Fibroblast of skin of scalp (primary cell): ENCODE data around the gene SIM2.

Experiments used
- DNase-seq: peaks from one replicate; pipeline ENCODE4 v3.0.0-alpha.2; 2013

SIM2 gene

GRCh38 chr21:36741506-36741905, 42.6 kb downstream of the SIM2 start:
- no peak for DNase-seq

GRCh38 chr21:36743008-36743407, 44.1 kb downstream of the SIM2 start:
- no peak for DNase-seq

DNA sequence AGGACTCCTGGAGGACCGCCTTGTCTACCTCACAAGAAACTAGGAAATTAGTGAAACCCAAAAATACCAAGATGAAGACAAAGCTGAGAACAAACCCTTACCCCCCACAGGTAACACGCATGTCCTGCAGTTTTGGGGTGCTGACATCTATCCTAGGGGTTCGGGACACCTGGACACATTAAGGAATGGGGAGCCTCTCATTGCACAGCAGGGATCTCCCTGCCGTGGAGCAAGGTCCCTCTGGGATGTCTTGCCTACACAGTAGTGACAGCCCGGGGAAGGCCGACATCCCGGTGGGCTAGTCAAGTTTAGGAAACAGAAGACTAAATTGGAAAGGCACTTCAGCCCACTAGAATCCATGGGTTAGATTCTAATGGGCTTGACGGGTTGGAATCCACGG, 44.5 kb downstream of the SIM2 start:
- DNase-seq = no peak

DNA sequence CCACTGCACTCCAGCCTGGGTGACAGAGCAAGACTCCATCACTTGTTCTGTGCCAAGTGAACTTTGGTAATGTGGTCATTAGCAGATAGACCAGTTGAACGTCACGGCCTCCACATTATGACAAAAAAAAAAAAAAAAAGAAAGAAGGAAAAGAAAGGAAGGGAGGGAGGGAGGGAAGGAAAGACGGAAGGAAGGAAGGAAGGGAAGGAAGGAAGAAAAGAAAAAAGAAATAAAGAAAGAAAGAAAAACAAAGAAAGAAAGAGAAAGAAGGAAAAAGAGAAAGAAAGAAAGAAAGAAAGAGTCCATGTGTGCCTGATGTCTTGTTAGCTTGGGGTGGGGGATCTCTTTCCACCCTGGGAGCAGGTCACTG, 45.3 kb downstream of the SIM2 start:
- DNase-seq = no peak

DNA sequence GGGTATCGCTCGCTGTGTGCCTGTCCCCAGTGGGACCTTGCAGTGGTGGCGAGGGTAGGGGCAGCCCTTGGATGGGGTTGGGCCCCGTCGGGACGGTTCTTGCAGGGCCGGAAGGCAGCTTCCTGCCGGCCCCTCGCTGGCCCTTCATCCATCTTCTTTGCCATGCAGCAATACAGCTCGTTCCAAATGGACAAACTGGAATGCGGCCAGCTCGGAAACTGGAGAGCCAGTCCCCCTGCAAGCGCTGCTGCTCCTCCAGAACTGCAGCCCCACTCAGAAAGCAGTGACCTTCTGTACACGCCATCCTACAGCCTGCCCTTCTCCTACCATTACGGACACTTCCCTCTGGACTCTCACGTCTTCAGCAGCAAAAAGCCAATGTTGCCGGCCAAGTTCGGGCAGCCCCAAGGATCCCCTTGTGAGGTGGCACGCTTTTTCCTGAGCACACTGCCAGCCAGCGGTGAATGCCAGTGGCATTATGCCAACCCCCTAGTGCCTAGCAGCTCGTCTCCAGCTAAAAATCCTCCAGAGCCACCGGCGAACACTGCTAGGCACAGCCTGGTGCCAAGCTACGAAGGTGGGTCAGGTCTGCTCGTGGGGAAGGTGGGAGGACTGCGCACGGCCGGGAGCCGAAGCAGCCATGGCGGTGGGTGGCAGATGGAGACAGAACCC, 45.8 kb downstream of the SIM2 start:
- no peak for DNase-seq

- no peak for DNase-seq
Measured at GRCh38 chr21:36745459-36745858, 46.5 kb downstream of the SIM2 start.

DNA sequence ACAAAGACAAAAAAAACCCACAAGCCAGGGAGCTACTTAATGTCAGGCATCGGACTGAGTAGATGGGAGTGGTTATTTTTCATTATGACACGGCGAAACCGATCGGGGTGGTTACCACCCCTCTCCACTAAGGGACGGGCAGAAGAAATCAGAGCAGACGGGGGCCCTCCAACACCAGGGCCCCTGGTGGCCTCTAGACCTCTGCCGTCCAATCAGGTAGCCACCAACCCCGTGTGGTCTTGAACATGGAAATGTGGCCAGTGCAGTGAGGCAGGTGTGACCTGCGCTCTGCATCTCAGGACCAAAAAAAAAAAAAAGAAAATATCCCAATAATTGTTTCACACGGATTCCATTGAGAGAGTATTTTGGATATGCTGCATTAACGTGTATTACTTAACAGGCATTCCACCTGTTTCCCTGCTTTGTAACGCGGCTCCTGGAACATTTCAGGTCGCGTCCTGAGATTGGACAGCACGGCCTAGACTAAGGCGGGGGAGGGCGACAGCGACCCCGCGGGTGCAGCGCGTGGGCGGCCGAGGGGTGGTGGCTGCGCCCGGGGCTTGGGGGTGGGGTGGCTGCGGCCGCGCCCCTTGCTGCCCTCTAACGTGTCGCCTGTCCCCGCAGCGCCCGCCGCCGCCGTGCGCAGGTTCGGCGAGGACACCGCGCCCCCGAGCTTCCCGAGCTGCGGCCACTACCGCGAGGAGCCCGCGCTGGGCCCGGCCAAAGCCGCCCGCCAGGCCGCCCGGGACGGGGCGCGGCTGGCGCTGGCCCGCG, 48.3 kb downstream of the SIM2 start:
- DNase-seq = no peak

- peak; percentile 58 for DNase-seq
Measured at GRCh38 chr21:36747815-36748383, 49.0 kb downstream of the SIM2 start.

GRCh38 chr21:36749935-36750575, 51.1 kb downstream of the SIM2 start:
- DNase-seq = peak; percentile 41

GRCh38 chr21:36750576-36750959, 51.7 kb downstream of the SIM2 start:
- DNase-seq = no peak

- DNase-seq = no peak
Measured at GRCh38 chr21:36751383-36751782, 52.5 kb downstream of the SIM2 start.

DNA sequence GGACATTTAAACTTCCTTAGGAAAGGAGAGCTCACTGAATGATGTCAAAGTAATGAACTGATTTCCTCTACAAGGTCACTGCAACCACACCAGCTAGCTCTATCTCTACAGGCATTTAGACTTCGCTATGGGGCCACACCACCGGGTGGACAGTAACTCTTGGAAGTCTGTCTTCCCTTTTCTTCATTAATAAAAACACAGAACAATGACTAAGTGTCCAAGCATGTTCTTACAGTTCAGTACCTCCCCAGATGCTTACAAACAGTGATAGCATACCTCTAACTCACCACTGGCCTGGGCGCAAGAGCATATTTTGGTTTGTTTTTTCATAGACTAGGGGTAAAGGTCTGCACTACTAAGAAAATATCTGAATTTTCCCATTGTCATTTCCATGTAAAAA, 54.6 kb downstream of the SIM2 start:
- peak; percentile 68 for DNase-seq

- DNase-seq = no peak
Measured at GRCh38 chr21:36754241-36754898, 55.5 kb downstream of the SIM2 start.

DNA sequence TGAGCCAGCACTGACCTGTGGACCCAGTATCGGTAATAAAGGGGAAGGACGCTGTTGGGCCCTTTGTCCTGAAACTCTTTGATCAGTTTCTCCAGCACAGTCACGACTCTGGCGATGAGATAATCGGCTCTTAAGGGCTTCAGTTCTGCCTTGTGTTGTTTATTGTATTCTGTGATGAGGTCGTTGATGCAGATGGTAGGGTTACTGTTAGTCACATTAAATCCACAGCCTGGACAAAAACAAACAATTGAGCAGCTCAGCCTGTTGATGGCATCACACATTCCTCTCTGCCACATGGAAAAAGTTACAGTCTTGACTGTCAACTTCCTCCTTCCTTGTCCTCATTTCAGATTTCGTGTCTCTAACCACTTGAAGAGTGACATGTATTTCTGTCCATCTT, 57.6 kb downstream of the SIM2 start:
- DNase-seq = no peak

- DNase-seq = no peak
Measured at GRCh38 chr21:36757196-36757595, 58.3 kb downstream of the SIM2 start.

DNA sequence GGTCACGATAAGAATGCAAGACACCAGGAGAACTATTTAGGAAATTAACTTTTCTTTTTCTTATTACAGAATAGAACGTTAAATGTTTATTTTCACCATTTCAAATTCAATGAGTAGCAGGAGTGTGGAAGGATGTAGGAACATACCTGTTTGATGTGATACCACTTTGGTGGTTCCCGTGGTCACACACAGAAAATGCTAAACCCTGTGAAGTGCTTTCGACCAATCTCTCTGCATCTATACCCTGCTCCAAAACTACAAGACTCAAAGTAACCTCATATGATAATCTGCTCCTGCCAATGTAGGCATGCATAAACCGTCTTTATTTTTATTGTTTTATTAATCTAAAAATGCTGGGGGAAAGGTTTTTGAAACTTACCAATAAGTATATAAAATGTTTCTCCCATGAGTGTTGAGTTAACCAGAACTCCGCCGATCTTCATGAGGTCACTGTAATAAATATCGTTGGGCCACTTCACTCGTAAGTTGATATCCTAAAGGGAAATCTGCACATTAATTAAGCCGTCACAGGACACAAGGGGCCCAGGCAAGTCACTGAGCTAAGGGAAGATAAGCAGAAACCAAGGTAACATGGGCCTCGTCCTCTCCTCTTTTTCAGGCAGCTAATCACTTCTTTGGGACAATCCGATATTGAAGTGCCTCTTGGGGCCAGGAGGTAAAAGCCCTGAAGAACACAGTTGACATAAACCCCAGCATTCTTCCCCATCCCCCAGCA, 60.6 kb downstream of the SIM2 start:
- DNase-seq = no peak

DNA sequence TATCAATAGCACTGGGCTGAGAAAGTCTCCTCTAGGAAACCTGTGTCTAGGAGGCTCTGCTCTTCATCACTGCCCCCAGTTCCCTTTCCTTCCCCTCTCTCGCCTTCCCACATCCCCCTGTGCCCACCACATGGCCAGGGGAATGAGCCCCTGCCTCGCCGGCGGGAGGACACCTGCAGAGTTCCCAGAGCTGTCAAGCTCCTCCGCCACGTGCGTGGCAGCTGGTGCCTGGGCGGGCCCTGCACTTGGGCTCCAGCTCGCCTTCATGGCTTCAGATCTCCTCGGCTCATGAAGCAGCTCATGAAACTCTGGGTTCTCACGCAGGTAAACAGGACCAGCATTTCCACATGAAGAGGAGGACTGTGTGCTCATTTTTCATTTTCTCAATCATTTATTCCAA, 62.8 kb downstream of the SIM2 start:
- DNase-seq = no peak

GRCh38 chr21:36762642-36763041, 63.7 kb downstream of the SIM2 start:
- DNase-seq = no peak

DNA sequence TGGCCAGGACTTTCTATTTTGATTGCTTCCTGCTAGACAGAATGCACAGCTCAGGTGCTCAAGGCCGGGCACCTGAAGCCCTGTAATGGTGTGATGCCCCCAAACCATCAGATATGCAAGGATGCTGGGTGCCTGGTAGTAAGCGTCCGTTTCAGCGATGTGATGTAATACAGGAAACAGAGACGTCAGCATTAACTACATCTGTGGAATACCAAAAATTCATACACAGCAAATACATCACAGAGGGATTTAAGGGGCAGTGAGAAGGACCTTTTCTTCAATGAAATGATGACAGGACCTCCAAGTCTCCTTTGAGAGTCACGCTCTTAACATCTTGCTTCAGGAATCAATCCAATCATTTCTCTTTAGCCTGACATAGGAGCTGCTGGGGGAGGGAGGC, 64.4 kb downstream of the SIM2 start:
- DNase-seq = no peak

GRCh38 chr21:36765229-36765628, 66.3 kb downstream of the SIM2 start:
- peak; percentile 28 for DNase-seq

GRCh38 chr21:36766511-36766910, 67.6 kb downstream of the SIM2 start:
- DNase-seq = no peak

DNA sequence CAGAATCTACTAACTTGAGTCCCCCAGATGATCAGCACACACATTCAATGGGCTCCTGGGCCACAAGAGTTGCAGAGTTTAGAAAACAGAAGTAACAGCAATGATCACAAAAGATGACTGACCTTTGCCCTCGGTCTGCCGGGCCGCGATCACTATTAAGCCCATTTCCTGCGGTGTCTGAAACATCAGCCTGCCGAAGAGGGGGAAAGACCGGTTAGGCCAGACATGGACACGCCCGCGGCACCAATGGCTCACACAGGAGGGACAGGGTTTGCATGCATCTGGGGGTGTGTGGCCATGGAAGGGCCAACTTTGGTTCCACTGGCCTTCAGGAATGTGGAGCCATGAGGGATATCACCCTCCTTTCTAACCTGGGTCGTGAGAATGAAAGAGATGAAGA, 68.2 kb downstream of the SIM2 start:
- no peak for DNase-seq
